ENCODE data around the gene FOXP2. TPM values are rescaled to one million over a fixed set of nuclear protein-coding genes. Genes with fewer than 3 reads are reported as not detected.

FOXP2 gene
- total and polyA plus RNA-seq, 2 of the 4 experiments (the other 2 are of a cell fraction): 0.89 to 1.1 TPM

- no peak for TF ChIP-seq CTCF (conservative IDR thresholded peaks at IDR 0.05; ENCODE audit: low read depth, low read length)
- no peak for TF ChIP-seq CHD1 (IDR thresholded peaks at IDR 0.05; ENCODE audit: low read depth, low read length)
Measured at GRCh38 chr7:114414156-114415063, at the start of gene FOXP2 (continued).

GRCh38 chr7:114365791-114366190, 48.8 kb upstream of the FOXP2 start:
- no peak overlapping the region for H4K8ac ChIP-seq (ENCODE audit: low read depth in 2 of 2, low read length in 2 of 2)
- no peak overlapping the region for H3K18ac ChIP-seq (ENCODE audit: low read depth, low read length)
- no peaks in the 10 kb centered on the region for H3K4me1 ChIP-seq (ENCODE audit: control insufficient read depth, insufficient read depth, low read length)
- H3K27me3 ChIP-seq (ENCODE audit: control insufficient read depth, insufficient read depth, low read length): no peaks in the 10 kb centered on the region
- ChIA-PET CTCF (no interaction called here), POLR2A (ENCODE audit: unreplicated experiment) (no interaction called here)
- no peak overlapping the region for H2BK120ac ChIP-seq (ENCODE audit: low read depth, low read length)
- no peak overlapping the region for H4K5ac ChIP-seq (ENCODE audit: low read depth, low read length)
- no peak overlapping the region for H4K91ac ChIP-seq (ENCODE audit: insufficient read depth, low read depth, low read length)
- H3K9ac ChIP-seq (ENCODE audit: low read depth, low read length): no peak overlapping the region
- no peak overlapping the region for H2BK5ac ChIP-seq (ENCODE audit: low read depth, low read length, poor library complexity, severe bottlenecking)
- no peaks in the 10 kb centered on the region for H4K20me1 ChIP-seq (ENCODE audit: insufficient read depth, low read length)
- H3K9me3 ChIP-seq (ENCODE audit: control insufficient read depth, insufficient read depth, low read length): no peaks in the 10 kb centered on the region
- no peak overlapping the region for H3K14ac ChIP-seq (replicated peaks; ENCODE audit: low read depth, low read length)
- H3K56ac ChIP-seq (ENCODE audit: extremely low read depth, insufficient read depth, low read length): no peak overlapping the region
- no peak overlapping the region for H2AFZ ChIP-seq (replicated peaks; ENCODE audit: low read length, poor library complexity)
- WGBS, 2 experiments (ENCODE audit: extremely low coverage in 2 of 2, insufficient read length in 1 of 2): no CpG with 5 or more reads among the region's 2 CpGs
- dilution Hi-C loops (cut with HindIII; ENCODE audit: low sequenced_read_pairs, unreplicated experiment): no loop called here
- DNase-seq (no peak), ATAC-seq (ENCODE audit: low read depth) (no peak)
- H2BK20ac ChIP-seq (ENCODE audit: low read depth, low read length): no peak overlapping the region
- no peak overlapping the region for H3K4ac ChIP-seq (ENCODE audit: low read depth, low read length)
- H3K4me2 ChIP-seq (ENCODE audit: low read depth, low read length): no peak overlapping the region
- H2AK5ac ChIP-seq (ENCODE audit: low read depth, low read length): no peak overlapping the region
- intact Hi-C loops (cut with micrococcal nuclease): no loop called here
- H3K79me1 ChIP-seq (ENCODE audit: low read depth in 1 of 2, low read length in 2 of 2): no peaks in the 10 kb centered on the region
- TF ChIP-seq BHLHE40 (IDR thresholded peaks at IDR 0.05; ENCODE audit: low read depth, low read length) (no peak), POLR2A (IDR thresholded peaks at IDR 0.05; ENCODE audit: low read depth, low read length) (no peak), CHD1 (IDR thresholded peaks at IDR 0.05; ENCODE audit: low read depth, low read length) (no peak), FOS (IDR thresholded peaks at IDR 0.05; ENCODE audit: low read depth, low read length) (no peak), CTCF (conservative IDR thresholded peaks at IDR 0.05; ENCODE audit: low read depth, low read length) (no peak), RCOR1 (IDR thresholded peaks at IDR 0.05; ENCODE audit: insufficient replicate concordance, low read length) (no peak), RAD21 (IDR thresholded peaks at IDR 0.05; ENCODE audit: low read length) (no peak), RFX5 (IDR thresholded peaks at IDR 0.05; ENCODE audit: low read depth, low read length) (no peak), MAFK (IDR thresholded peaks at IDR 0.05; ENCODE audit: low read depth, low read length) (no peak), MXI1 (IDR thresholded peaks at IDR 0.05; ENCODE audit: borderline replicate concordance, low read depth, low read length) (no peak), NFE2L2 (IDR thresholded peaks at IDR 0.05; ENCODE audit: low read depth, low read length) (no peak), MAZ (IDR thresholded peaks at IDR 0.05; ENCODE audit: borderline replicate concordance, low read depth, low read length) (no peak)
- H3K4me3 ChIP-seq (ENCODE audit: insufficient read depth, low read depth, low read length): no peak overlapping the region
- no peaks in the 10 kb centered on the region for H3K36me3 ChIP-seq (ENCODE audit: control insufficient read depth, insufficient read depth, low read length)
- no peak overlapping the region for H2AK9ac ChIP-seq (replicated peaks; ENCODE audit: low read depth, low read length, poor library complexity)
- H3K9me1 ChIP-seq (ENCODE audit: insufficient read depth, low read length): no peaks in the 10 kb centered on the region
- in situ Hi-C loops (cut with MboI; ENCODE audit: low sequenced_read_pairs): no loop called here
- no peak overlapping the region for H3K23ac ChIP-seq (ENCODE audit: low read depth, low read length)
- no peak overlapping the region for H2BK15ac ChIP-seq (ENCODE audit: low read depth, low read length)
- BruUV-seq (replicated peaks): no TSS peak
- H3K27ac ChIP-seq (ENCODE audit: insufficient read depth, low read length): no peak overlapping the region

Measured in IMR-90 (cell line).